Ishikawa (cell line): ENCODE data around the gene SPTAN1.

ENCODE experiments used
- CEBPB ChIP-seq: IDR thresholded peaks from 2 replicates; pipeline ENCODE4 v1.6.1; 2012
- CREB1 ChIP-seq: IDR thresholded peaks from 2 replicates; pipeline ENCODE4 v1.6.1; 2012; ENCODE audit warnings: low read depth
- EGR1 ChIP-seq: IDR thresholded peaks from 2 replicates; pipeline ENCODE4 v1.6.1; 2012
- EP300 ChIP-seq: IDR thresholded peaks from 2 replicates; pipeline ENCODE4 v1.6.1; 2012; ENCODE audit warnings: borderline replicate concordance
- FOXM1 ChIP-seq: IDR thresholded peaks from 2 replicates; pipeline ENCODE4 v1.6.1; 2012; ENCODE audit warnings: low read depth, borderline replicate concordance
- MAX ChIP-seq: IDR thresholded peaks from 2 replicates; pipeline ENCODE4 v1.6.1; 2012
- NFIC ChIP-seq: IDR thresholded peaks from 2 replicates; pipeline ENCODE4 v1.6.1; 2012
- RAD21 ChIP-seq: IDR thresholded peaks from 2 replicates; pipeline ENCODE4 v1.6.1; 2012; ENCODE audit warnings: low read depth
- TAF1 ChIP-seq: IDR thresholded peaks from 2 replicates; pipeline ENCODE4 v1.6.1; 2012; ENCODE audit warnings: low read depth, mild to moderate bottlenecking
- TCF12 ChIP-seq: IDR thresholded peaks from 2 replicates; pipeline ENCODE4 v1.6.1; 2012; ENCODE audit warnings: low read depth
- TEAD4 ChIP-seq: IDR thresholded peaks from 2 replicates; pipeline ENCODE4 v1.6.1; 2012
- YY1 ChIP-seq: IDR thresholded peaks from 2 replicates; pipeline ENCODE4 v1.6.1; 2012; ENCODE audit warnings: low read depth
- ZBTB7A ChIP-seq: IDR thresholded peaks from 2 replicates; pipeline ENCODE4 v1.6.1; 2012; ENCODE audit warnings: low read depth
- TF ChIP-seq, protein P1 (sequence below): IDR thresholded peaks from 2 replicates; pipeline ENCODE4 v1.6.1; 2012; ENCODE audit warnings: low read depth, mild to moderate bottlenecking
- TF ChIP-seq, protein P2 (sequence below): IDR thresholded peaks from 2 replicates; pipeline ENCODE4 v1.6.1; 2012

SPTAN1 gene

GRCh38 chr9:128634651-128635262 is 82.4 kb downstream of the SPTAN1 start:
- no peak for TF ChIP-seq CEBPB
- TF ChIP-seq TEAD4: no peak
- TF ChIP-seq EP300: no peak
- no peak for TF ChIP-seq FOXM1
- no peak for TF ChIP-seq TCF12
- TF ChIP-seq RAD21: no peak
- TF ChIP-seq MAX: no peak
- TF ChIP-seq, protein P1, sequence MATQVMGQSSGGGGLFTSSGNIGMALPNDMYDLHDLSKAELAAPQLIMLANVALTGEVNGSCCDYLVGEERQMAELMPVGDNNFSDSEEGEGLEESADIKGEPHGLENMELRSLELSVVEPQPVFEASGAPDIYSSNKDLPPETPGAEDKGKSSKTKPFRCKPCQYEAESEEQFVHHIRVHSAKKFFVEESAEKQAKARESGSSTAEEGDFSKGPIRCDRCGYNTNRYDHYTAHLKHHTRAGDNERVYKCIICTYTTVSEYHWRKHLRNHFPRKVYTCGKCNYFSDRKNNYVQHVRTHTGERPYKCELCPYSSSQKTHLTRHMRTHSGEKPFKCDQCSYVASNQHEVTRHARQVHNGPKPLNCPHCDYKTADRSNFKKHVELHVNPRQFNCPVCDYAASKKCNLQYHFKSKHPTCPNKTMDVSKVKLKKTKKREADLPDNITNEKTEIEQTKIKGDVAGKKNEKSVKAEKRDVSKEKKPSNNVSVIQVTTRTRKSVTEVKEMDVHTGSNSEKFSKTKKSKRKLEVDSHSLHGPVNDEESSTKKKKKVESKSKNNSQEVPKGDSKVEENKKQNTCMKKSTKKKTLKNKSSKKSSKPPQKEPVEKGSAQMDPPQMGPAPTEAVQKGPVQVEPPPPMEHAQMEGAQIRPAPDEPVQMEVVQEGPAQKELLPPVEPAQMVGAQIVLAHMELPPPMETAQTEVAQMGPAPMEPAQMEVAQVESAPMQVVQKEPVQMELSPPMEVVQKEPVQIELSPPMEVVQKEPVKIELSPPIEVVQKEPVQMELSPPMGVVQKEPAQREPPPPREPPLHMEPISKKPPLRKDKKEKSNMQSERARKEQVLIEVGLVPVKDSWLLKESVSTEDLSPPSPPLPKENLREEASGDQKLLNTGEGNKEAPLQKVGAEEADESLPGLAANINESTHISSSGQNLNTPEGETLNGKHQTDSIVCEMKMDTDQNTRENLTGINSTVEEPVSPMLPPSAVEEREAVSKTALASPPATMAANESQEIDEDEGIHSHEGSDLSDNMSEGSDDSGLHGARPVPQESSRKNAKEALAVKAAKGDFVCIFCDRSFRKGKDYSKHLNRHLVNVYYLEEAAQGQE: no peak
- TF ChIP-seq EGR1: no peak
- no peak for TF ChIP-seq TAF1
- TF ChIP-seq, protein P2, sequence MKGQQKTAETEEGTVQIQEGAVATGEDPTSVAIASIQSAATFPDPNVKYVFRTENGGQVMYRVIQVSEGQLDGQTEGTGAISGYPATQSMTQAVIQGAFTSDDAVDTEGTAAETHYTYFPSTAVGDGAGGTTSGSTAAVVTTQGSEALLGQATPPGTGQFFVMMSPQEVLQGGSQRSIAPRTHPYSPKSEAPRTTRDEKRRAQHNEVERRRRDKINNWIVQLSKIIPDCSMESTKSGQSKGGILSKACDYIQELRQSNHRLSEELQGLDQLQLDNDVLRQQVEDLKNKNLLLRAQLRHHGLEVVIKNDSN: no peak
- TF ChIP-seq CREB1: no peak

DNA sequence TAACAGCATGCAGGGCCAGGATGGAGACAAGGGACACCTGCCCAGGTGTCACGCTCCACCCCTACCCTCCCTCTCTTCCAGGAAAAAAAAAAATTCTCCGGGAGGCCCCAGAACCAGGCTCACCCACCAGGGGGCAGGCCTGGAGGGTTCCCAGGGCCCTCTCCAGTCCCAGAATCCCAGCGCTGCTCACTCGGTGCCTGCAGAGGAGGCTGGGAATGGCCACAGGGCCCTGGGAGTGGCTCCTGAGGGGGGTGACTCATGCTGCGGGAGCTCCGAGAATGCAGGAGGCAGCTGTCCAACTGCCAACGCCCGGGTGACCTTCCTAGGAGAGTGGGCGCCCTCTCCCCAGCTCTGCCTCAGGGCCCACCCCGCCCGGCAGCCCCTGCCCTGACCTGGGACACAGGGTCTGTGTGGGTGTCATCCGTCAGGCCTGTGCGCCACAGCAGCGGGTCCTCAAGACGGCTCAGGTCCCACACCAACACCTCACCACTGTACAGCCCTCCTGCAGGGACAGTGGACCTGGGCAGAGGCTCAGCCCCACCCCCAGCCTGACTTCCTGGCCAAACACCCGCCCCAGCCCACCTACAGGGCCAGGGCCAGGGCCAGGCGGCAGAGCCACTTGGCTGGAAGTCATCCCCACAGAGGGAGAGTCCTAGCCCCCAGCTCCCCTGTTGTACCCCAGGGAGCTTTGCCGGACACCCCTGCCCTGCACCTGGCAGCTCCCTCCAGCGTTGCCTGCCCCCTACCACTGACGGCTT is 83.1 kb downstream of the SPTAN1 start:
- peak; percentile 87 for TF ChIP-seq NFIC
- peak; percentile 84 for TF ChIP-seq EP300
- peak; percentile 60 for TF ChIP-seq EGR1
- TF ChIP-seq TCF12: peak; percentile 88
- no peak for TF ChIP-seq TAF1
- TF ChIP-seq CEBPB: 0 out of 2 replicates have a peak, but pooled peaks have one; percentile 12
- peak; percentile 96 for TF ChIP-seq ZBTB7A
- TF ChIP-seq, protein P2: no peak
- 0 out of 2 replicates have a peak, but pooled peaks have one; percentile 64 for TF ChIP-seq YY1
- no peak for TF ChIP-seq CREB1
- TF ChIP-seq TEAD4: peak; percentile 99
- TF ChIP-seq FOXM1: peak; percentile 63; the same call in 1 of the 2 replicates
- TF ChIP-seq, protein P1: no peak
- peak; percentile 65 for TF ChIP-seq MAX
- TF ChIP-seq RAD21: peak; percentile 65

DNA sequence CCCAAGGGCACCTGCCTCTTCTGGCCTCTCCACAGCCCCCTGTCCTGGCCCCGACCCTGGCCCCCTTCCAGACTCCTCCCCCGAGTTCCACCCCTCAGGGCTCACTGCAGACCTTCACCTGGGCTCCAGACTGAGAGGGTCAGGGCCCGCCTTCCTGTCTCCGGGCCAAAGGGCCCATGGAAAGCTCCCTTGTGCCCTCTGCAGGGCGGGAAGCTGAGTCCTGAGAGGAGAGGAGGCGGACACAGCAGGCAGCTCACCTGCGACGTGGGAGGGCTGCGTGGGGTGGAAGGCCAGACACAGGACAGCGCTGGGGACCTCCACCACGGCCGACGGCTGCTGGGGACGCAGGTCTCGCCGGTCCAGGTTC is 83.6 kb downstream of the SPTAN1 start:
- TF ChIP-seq RAD21 (peak; percentile 71), ZBTB7A (no peak), CREB1 (no peak), EP300 (no peak; the same call in 1 of the 2 replicates), EGR1 (peak; percentile 80), TEAD4 (no peak), CEBPB (no peak), YY1 (no peak), TAF1 (0 out of 2 replicates have a peak, but pooled peaks have one; percentile 41), FOXM1 (no peak), TCF12 (peak; percentile 18), MAX (peak; percentile 68), NFIC (peak; percentile 71)
- TF ChIP-seq, protein P2: no peak
- TF ChIP-seq, protein P1: no peak
